ENCODE measurements around the gene GAS2. TPM values are rescaled to one million over a fixed set of nuclear protein-coding genes. Genes with fewer than 3 reads are reported as not detected.
A peak's percentile ranks its signal among the peaks of the same experiment; 100 is the strongest.

Gene GAS2
- total RNA-seq (2013), result 1.2 TPM
- polyA plus RNA-seq, result under 1 TPM; 0.86 to 1.00 (median 0.89) TPM
- not detected in 2 replicates for polyA minus RNA-seq
- total RNA-seq, result 0.20 to 5.7 (median 0.74) reads per million in 11 experiments

- no peak within 1 kb of the TSS for H3K9ac ChIP-seq (ENCODE audit: insufficient read depth, low read length, poor library complexity, severe bottlenecking)
- no peaks in the 10 kb centered on the region for H3K36me3 Mint-ChIP-seq
- peak within 1 kb of the TSS in 1 of 2 donors; percentile 80 for H3K4me3 Mint-ChIP-seq
- no peaks in the 10 kb centered on the region for H3K36me3 ChIP-seq (replicated peaks in 1 of 2; ENCODE audit: control insufficient read depth in 1 of 2, insufficient read depth in 2 of 2, low read length in 2 of 2)
- peaks cover 26 to 43% (median 30%) of the 10 kb centered on the region in 3 donors for H3K27me3 Mint-ChIP-seq (ENCODE audit: low read depth in 3 of 3)
- no peak for DNase-seq
- peaks cover 4% of the 10 kb centered on the region for H3K4me1 Mint-ChIP-seq
- no peaks in the 10 kb centered on the region for H3K79me2 ChIP-seq (ENCODE audit: insufficient read depth, low read length)
- no peaks in the 10 kb centered on the region for H3K9me3 ChIP-seq (replicated peaks in 1 of 2; ENCODE audit: control insufficient read depth in 1 of 2, insufficient read depth in 1 of 2, low read length in 2 of 2)
- H3K4me3 ChIP-seq (replicated peaks in 1 of 3; ENCODE audit: low read depth in 2 of 3, low read length in 3 of 3), result no peak within 1 kb of the TSS
- no peak within 1 kb of the TSS for H2AFZ ChIP-seq (ENCODE audit: insufficient read depth, low read depth, low read length, poor library complexity, severe bottlenecking)
- WGBS (ENCODE audit: insufficient coverage), result 0% methylated on average over 4 of the region's 8 CpGs
- peaks cover 0 to 7% (median 2%) of the 10 kb centered on the region in 7 donors for H3K9me3 Mint-ChIP-seq
- TF ChIP-seq, protein P1, sequence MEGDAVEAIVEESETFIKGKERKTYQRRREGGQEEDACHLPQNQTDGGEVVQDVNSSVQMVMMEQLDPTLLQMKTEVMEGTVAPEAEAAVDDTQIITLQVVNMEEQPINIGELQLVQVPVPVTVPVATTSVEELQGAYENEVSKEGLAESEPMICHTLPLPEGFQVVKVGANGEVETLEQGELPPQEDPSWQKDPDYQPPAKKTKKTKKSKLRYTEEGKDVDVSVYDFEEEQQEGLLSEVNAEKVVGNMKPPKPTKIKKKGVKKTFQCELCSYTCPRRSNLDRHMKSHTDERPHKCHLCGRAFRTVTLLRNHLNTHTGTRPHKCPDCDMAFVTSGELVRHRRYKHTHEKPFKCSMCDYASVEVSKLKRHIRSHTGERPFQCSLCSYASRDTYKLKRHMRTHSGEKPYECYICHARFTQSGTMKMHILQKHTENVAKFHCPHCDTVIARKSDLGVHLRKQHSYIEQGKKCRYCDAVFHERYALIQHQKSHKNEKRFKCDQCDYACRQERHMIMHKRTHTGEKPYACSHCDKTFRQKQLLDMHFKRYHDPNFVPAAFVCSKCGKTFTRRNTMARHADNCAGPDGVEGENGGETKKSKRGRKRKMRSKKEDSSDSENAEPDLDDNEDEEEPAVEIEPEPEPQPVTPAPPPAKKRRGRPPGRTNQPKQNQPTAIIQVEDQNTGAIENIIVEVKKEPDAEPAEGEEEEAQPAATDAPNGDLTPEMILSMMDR (IDR thresholded peaks at IDR 0.05), result no peak
- H3K4me2 ChIP-seq (replicated peaks; ENCODE audit: extremely low read depth, low read length, poor library complexity, severe bottlenecking), result no peak within 1 kb of the TSS
- intact Hi-C loops (cut with micrococcal nuclease), result no loop called here
- no peak within 1 kb of the TSS for H3K27ac ChIP-seq (ENCODE audit: low read depth in 1 of 2, low read length in 2 of 2)
- H3K4me1 ChIP-seq (ENCODE audit: control insufficient read depth in 1 of 2, insufficient read depth in 2 of 2, low read length in 2 of 2), result no peaks in the 10 kb centered on the region
- no peak within 1 kb of the TSS for H3K27ac Mint-ChIP-seq
- H3K27me3 ChIP-seq (ENCODE audit: control insufficient read depth in 2 of 2, insufficient read depth in 2 of 2, low read length in 2 of 2), result peaks cover 38 to 57% of the 10 kb centered on the region in 2 donors
- H4K20me1 ChIP-seq (ENCODE audit: insufficient read depth, low read length), result no peaks in the 10 kb centered on the region
Measured at GRCh38 chr11:22666325-22666687, at the start of gene GAS2. GAS2 (plus strand) TSS chr11:22666611; CDS start chr11:22674870, 8,259 bp downstream.

GRCh38 chr11:22617868-22618267 is 48.5 kb upstream of the GAS2 start:
- H3K27me3 ChIP-seq (ENCODE audit: control insufficient read depth in 2 of 2, insufficient read depth in 2 of 2, low read length in 2 of 2), result no peaks in the 10 kb centered on the region
- Mint-ChIP-seq H3K36me3 (peaks cover 3% of the 10 kb centered on the region in 2 donors), H3K4me3 (no peak overlapping the region), H3K4me1 (peaks cover 2% of the 10 kb centered on the region), H3K9me3 (peaks cover 4 to 12% (median 7%) of the 10 kb centered on the region in 7 donors), H3K27ac (peak overlapping the region in 1 of 7 donors; percentile 35), H3K27me3 (ENCODE audit: low read depth in 3 of 3) (peaks cover 3 to 4% (median 4%) of the 10 kb centered on the region in 3 donors)
- TF ChIP-seq, protein P1 (IDR thresholded peaks at IDR 0.05), result no peak
- H3K79me2 ChIP-seq (ENCODE audit: insufficient read depth, low read length), result no peaks in the 10 kb centered on the region
- no peak overlapping the region for H3K4me3 ChIP-seq (replicated peaks in 1 of 3; ENCODE audit: low read depth in 2 of 3, low read length in 3 of 3)
- no peak for DNase-seq
- H3K27ac ChIP-seq (ENCODE audit: low read depth in 1 of 2, low read length in 2 of 2), result no peak overlapping the region
- no peaks in the 10 kb centered on the region for H3K9me3 ChIP-seq (replicated peaks in 1 of 2; ENCODE audit: control insufficient read depth in 1 of 2, insufficient read depth in 1 of 2, low read length in 2 of 2)
- H4K20me1 ChIP-seq (ENCODE audit: insufficient read depth, low read length), result no peaks in the 10 kb centered on the region
- H3K4me1 ChIP-seq (ENCODE audit: control insufficient read depth in 1 of 2, insufficient read depth in 2 of 2, low read length in 2 of 2), result no peaks in the 10 kb centered on the region
- 90% methylated on average over 4 of the region's 5 CpGs for WGBS (ENCODE audit: insufficient coverage)
- H2AFZ ChIP-seq (ENCODE audit: insufficient read depth, low read depth, low read length, poor library complexity, severe bottlenecking), result no peak overlapping the region
- no peak overlapping the region for H3K9ac ChIP-seq (ENCODE audit: insufficient read depth, low read length, poor library complexity, severe bottlenecking)
- no peak overlapping the region for H3K4me2 ChIP-seq (replicated peaks; ENCODE audit: extremely low read depth, low read length, poor library complexity, severe bottlenecking)
- intact Hi-C loops (cut with micrococcal nuclease), result no loop called here
- H3K36me3 ChIP-seq (replicated peaks in 1 of 2; ENCODE audit: control insufficient read depth in 1 of 2, insufficient read depth in 2 of 2, low read length in 2 of 2), result no peaks in the 10 kb centered on the region

Data from CD14-positive monocyte (primary cell).